Gastrocnemius medialis (tissue), 4 donors: ENCODE results near the gene ACVR1B. TPM values are rescaled to one million over a fixed set of nuclear protein-coding genes. Genes with fewer than 3 reads are reported as not detected.
A peak's percentile ranks its signal among the peaks of the same experiment; 100 is the strongest.

ENCODE experiments used
- ATAC-seq, 2 donors: fragments of 150-250 bp; one replicate each; pipeline ENCODE4 v1.9.1; 2016
- DNase-seq, 2 donors: peaks; one replicate each; pipeline ENCODE4 v3.0.0-alpha.2; 2019
- H3K27ac ChIP-seq, 4 donors: fragments of 200-600 bp; sonication (generic); 1 replicate in 1 of 4; 2 replicates in 3 of 4; pipeline ENCODE4 v1.5.1; 2016 to 2018; ENCODE audit warnings: mild to moderate bottlenecking in 2 of 4, moderate library complexity in 1 of 4
- H3K27me3 ChIP-seq, 3 donors: fragments of 200-600 bp; sonication (generic) in 2 of 3; 1 replicate in 1 of 3; 2 replicates in 2 of 3; pipeline versions ENCODE4 v1.5.1 to v1.6.0; 2016 to 2019; ENCODE audit warnings: mild to moderate bottlenecking in 1 of 3, moderate library complexity in 1 of 3
- H3K36me3 ChIP-seq, 2 donors: fragments of 200-600 bp; sonication (generic) in 1 of 2; one replicate each; pipeline ENCODE4 v1.5.1; 2017 to 2018
- H3K4me1 ChIP-seq, 2 donors: fragments of 200-600 bp; sonication (generic) in 1 of 2; one replicate each; pipeline ENCODE4 v1.5.1; 2016 to 2017; ENCODE audit warnings: mild to moderate bottlenecking in 2 of 2
- H3K4me3 ChIP-seq, 4 donors: fragments of 200-600 bp; sonication (generic) in 3 of 4; 1 replicate in 1 of 4; 2 replicates in 3 of 4; pipeline ENCODE4 v1.5.1; 2016 to 2019; ENCODE audit warnings: mild to moderate bottlenecking in 2 of 4
- H3K9me3 ChIP-seq, 3 donors: fragments of 200-600 bp; sonication (generic) in 2 of 3; 1 replicate in 1 of 3; 2 replicates in 2 of 3; pipeline ENCODE4 v1.5.1; 2016 to 2019
- POLR2A ChIP-seq, 2 donors: fragments of 450-650 bp; IDR thresholded peaks; one replicate each; pipeline ENCODE4 v1.6.1; 2017; ENCODE audit warnings: antibody characterized with exemption in 2 of 2, mild to moderate bottlenecking in 2 of 2, moderate library complexity in 2 of 2
- in situ Hi-C, 4 donors: fragments of 200-750 bp; cut with MboI; loops; one replicate each; pipeline versions ENCODE4 v1.15.0 to v1.8.0; 2017; ENCODE audit warnings: low sequenced_read_pairs in 4 of 4
- intact Hi-C: fragments of 100-400 bp; cut with DNase I; formaldehyde crosslinking; loops from one replicate; pipeline ENCODE4 v1.15.1; 2023; ENCODE audit warnings: low total_unique reads
- total RNA-seq, 4 donors: library from RNA; depleted of rRNA; stranded (reverse); fragments of >200 nt; gene quantifications; one replicate each; pipeline versions ENCODE4 v1.1.0 to v1.2.3, GENCODE V29; 2016
- TF ChIP-seq, protein P1 (sequence below), 5 experiments: fragments of 450-650 bp in 3 of 5; fragments of 200-600 bp in 2 of 5; sonication (generic) in 2 of 5; IDR thresholded peaks in 4 of 5; conservative IDR thresholded peaks in 1 of 5; 1 replicate in 4 of 5; 2 replicates in 1 of 5; pipeline ENCODE4 v1.5.1; 2016 to 2019; ENCODE audit warnings: antibody characterized with exemption in 5 of 5, mild to moderate bottlenecking in 3 of 5, moderate library complexity in 3 of 5

Gene ACVR1B
- total RNA-seq, 4 donors from 2014 or later = 8.7 to 15.9 (median 10.1) TPM

DNA sequence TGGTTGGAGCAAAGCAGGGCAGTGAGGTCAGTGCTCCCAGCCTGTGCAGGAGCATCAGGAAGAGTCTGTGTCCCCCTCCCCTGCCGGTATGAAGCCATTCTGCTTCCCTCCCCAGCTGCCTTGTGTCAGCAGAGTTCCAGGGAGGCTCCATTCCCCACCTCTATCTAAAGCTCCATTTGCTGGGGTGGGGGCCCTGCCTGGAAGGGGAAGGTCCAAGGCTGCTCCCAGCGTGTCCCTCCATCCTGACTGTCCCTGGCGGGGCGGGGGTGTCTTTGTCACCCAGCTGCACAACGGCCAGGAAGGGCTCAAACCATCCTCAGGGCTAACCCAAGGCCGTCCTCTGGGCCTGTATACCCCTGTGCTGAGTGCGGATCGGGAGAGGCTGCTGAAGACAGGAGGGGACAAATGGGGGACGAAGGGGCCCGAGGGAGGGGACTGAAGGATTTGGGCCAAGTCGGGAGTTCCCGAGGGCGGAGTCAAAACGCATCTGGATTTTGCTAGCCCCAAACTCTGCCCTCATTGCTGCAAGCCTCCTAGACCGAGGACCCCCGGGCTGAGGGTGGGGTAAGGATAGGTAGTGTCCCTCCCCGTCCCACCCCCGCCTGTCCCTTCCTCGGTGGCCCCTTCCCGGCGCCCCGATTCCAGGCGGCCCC, 44.9 kb upstream of the ACVR1B start:
- no peak for DNase-seq
- peaks cover 12 to 18% (median 15%) of the 10 kb centered on the region in 3 donors for H3K27me3 ChIP-seq
- intact Hi-C loops = no loop called here

DNA sequence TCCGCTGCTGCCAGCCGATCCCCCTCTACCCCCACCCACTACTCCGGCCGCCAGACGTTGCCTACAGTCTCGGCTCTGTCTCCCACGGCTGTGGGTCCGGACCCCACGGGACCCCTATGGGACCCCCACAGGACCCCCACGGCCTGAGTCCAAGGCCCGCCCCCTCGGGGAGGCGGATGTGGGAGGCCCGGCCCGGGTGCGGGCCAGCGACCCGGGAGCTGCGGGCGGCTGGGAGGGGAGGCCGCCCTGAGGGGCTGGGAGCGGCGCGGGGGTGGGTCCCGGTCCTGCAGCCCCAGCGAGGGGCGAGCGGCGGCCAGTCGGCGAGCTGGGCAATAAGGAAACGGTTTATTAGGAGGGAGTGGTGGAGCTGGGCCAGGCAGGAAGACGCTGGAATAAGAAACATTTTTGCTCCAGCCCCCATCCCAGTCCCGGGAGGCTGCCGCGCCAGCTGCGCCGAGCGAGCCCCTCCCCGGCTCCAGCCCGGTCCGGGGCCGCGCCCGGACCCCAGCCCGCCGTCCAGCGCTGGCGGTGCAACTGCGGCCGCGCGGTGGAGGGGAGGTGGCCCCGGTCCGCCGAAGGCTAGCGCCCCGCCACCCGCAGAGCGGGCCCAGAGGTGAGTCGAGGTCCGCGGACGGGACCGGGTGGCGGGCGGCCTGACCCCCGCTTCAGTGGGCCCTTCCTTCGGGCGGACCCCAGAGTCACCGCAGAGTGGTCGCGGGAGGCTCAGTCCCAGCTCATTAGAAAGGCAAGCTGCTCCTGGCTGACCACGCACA, 44.2 kb upstream of the ACVR1B start, which contains the start of gene ACVRL1:
Gene ACVRL1, plus strand, starts transcription at position 422 of the 773 bp plus-strand sequence. CDS start 4,971 bp downstream, outside the sequence.
- no peaks in the 10 kb centered on the region for H3K9me3 ChIP-seq
- DNase-seq = no peak
- no peak for ATAC-seq
- in situ Hi-C loops = no loop called here
- peaks cover 12 to 18% (median 15%) of the 10 kb centered on the region in 3 donors for H3K27me3 ChIP-seq
- TF ChIP-seq POLR2A (IDR thresholded peaks at IDR 0.05) = no peak
- TF ChIP-seq, protein P1, sequence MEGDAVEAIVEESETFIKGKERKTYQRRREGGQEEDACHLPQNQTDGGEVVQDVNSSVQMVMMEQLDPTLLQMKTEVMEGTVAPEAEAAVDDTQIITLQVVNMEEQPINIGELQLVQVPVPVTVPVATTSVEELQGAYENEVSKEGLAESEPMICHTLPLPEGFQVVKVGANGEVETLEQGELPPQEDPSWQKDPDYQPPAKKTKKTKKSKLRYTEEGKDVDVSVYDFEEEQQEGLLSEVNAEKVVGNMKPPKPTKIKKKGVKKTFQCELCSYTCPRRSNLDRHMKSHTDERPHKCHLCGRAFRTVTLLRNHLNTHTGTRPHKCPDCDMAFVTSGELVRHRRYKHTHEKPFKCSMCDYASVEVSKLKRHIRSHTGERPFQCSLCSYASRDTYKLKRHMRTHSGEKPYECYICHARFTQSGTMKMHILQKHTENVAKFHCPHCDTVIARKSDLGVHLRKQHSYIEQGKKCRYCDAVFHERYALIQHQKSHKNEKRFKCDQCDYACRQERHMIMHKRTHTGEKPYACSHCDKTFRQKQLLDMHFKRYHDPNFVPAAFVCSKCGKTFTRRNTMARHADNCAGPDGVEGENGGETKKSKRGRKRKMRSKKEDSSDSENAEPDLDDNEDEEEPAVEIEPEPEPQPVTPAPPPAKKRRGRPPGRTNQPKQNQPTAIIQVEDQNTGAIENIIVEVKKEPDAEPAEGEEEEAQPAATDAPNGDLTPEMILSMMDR (IDR thresholded peaks at IDR 0.05 in 4 of 5, conservative IDR thresholded peaks at IDR 0.05 in 1 of 5) = no peak
- H3K4me1 ChIP-seq = peaks cover 28 to 36% of the 10 kb centered on the region in 2 donors
- intact Hi-C loops = no loop called here
- H3K27ac ChIP-seq = peak within 1 kb of the TSS; percentile 78 to 91 (median 86)
- H3K36me3 ChIP-seq = no peaks in the 10 kb centered on the region
- peak within 1 kb of the TSS; percentile 44 to 70 (median 60) for H3K4me3 ChIP-seq

More for the DNA sequence above, 44.9 kb upstream of the ACVR1B start:
- peak overlapping the region; percentile 44 to 70 (median 60) for H3K4me3 ChIP-seq
- no peaks in the 10 kb centered on the region for H3K9me3 ChIP-seq
- H3K36me3 ChIP-seq = no peaks in the 10 kb centered on the region
- TF ChIP-seq, protein P1 (IDR thresholded peaks at IDR 0.05 in 4 of 5, conservative IDR thresholded peaks at IDR 0.05 in 1 of 5) = no peak
- no peak for TF ChIP-seq POLR2A (IDR thresholded peaks at IDR 0.05)
- peak overlapping the region; percentile 78 to 91 (median 86) for H3K27ac ChIP-seq
- in situ Hi-C loops = no loop called here
- peak in 1 of 2 donors; percentile 2 for ATAC-seq
- peaks cover 22 to 36% of the 10 kb centered on the region in 2 donors for H3K4me1 ChIP-seq

DNA sequence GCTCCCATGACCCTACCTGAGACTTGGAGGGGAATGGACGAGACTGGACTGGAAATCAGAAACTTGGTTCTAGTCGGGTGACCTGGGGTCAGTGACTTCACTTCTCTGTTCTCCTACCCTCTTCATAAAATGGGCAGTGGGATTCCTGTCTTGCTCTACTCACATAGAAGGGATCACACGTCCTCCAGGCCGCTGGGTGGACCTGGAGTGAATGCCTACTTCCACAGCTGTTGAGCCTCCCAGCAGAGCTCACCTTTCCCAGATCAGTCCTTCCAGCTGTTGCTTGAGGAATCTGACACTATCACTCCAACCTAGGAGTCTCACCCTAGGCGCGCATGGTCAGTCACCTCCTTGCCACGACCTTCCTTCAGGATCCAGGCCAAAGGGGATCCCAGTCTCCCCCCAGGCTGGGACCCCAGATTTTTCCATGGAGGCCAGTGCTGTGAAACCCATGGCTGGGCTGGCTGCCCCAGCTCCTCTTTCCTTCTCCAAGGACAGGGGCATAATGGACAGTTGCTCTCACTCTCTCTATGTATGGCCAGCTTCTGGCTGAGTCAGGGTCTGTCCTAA, 43.6 kb upstream of the ACVR1B start:
- H3K27me3 ChIP-seq = peaks cover 12 to 18% (median 15%) of the 10 kb centered on the region in 3 donors
- H3K36me3 ChIP-seq = no peaks in the 10 kb centered on the region
- H3K4me1 ChIP-seq = peaks cover 34 to 36% of the 10 kb centered on the region in 2 donors
- no peak for DNase-seq
- no peak for ATAC-seq
- intact Hi-C loops = no loop called here
- no peaks in the 10 kb centered on the region for H3K9me3 ChIP-seq
- TF ChIP-seq, protein P1 (IDR thresholded peaks at IDR 0.05 in 4 of 5, conservative IDR thresholded peaks at IDR 0.05 in 1 of 5) = no peak
- no peak for TF ChIP-seq POLR2A (IDR thresholded peaks at IDR 0.05)
- peak overlapping the region; percentile 78 to 91 (median 86) for H3K27ac ChIP-seq
- in situ Hi-C loops = no loop called here
- H3K4me3 ChIP-seq = peak overlapping the region; percentile 44 to 70 (median 60)

DNA sequence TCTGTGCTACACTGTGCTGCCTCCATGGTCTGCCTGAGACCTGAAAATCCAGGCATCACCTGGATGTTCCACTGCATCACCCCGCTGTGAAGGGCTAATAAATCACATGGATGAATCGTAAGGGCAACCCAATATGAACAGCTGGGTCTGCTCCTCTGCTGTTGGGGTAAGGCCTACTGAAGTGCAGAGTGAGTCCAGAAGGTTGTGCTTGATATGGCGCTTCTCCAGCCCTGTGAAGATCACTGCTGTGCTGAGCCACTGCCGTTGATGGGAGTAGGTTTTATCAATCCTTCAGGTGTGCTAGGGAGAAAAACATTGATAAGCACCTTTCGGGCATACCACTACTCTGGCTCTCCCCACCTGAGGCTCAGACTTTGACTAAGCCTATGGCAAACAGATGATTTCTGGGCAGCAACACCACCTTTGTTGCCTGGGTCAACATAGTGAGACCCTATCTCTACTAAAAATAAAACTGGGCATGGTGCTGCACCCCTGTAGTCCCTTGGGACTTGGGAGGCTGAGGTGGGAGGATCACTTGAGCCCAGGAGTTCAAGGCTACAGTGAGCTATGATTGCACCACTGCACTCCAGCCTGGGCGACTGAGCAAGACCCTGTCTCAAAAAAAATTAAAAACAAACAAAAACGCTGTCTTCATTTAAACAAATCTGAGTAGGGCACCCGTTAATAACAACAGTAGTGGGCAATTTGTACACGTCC, 42.5 kb upstream of the ACVR1B start:
- no peaks in the 10 kb centered on the region for H3K36me3 ChIP-seq
- peak overlapping the region; percentile 78 to 91 (median 86) for H3K27ac ChIP-seq
- H3K27me3 ChIP-seq = peaks cover 12 to 18% (median 15%) of the 10 kb centered on the region in 3 donors
- in situ Hi-C loops (no loop called here), intact Hi-C loops (no loop called here)
- DNase-seq (no peak), ATAC-seq (no peak)
- no peaks in the 10 kb centered on the region for H3K9me3 ChIP-seq
- peaks cover 37 to 41% of the 10 kb centered on the region in 2 donors for H3K4me1 ChIP-seq
- TF ChIP-seq, protein P1 (IDR thresholded peaks at IDR 0.05 in 4 of 5, conservative IDR thresholded peaks at IDR 0.05 in 1 of 5) = no peak
- TF ChIP-seq POLR2A (IDR thresholded peaks at IDR 0.05) = no peak
- H3K4me3 ChIP-seq = peak overlapping the region; percentile 36 to 67 (median 49)
